AG08396 (cell line): ENCODE measurements around the gene FBXO28.

Source experiments
- DNase-seq: peaks from one replicate; pipeline ENCODE4 v3.0.0; 2012; ENCODE audit warnings: low spot score, mixed read lengths

Gene FBXO28

DNA sequence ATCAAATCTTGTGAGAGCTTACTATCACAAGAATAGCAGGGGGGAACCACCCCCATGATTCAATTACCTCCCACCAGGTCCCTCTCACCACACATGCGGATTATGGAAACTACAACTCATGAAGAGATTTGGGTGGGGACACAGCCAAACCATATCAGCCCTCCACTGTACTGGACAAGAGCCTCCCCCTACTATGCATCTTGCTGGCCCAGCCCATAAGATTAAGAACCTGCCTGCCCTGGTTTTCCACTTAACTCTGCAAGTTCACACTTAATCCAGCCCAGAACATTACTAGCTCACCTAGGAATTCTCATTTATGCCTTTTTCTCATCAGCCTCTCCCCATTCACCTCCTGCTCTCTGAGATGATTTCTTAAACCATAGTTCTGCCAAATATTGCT lies 18.0 kb upstream of the FBXO28 start:
- DNase-seq: no peak

DNA sequence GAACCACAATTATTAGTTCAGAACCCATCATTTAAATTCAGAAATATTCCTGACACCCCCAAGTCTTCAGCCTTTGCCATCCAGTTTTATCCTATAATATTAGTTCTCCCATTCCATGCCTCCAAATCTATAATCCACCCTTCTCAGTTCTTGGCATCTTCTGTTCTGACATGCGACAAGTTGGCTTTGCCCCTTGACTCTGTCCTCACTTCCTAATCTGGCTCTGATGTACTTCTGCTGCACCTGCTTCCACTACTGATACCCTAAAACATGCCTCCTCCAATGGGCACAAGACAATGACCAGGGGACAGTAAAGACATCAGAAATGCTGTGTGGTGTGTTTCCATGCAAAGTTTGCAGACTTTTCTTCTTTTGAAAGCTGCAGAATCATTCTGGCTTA lies 17.1 kb upstream of the FBXO28 start:
- DNase-seq: no peak

DNA sequence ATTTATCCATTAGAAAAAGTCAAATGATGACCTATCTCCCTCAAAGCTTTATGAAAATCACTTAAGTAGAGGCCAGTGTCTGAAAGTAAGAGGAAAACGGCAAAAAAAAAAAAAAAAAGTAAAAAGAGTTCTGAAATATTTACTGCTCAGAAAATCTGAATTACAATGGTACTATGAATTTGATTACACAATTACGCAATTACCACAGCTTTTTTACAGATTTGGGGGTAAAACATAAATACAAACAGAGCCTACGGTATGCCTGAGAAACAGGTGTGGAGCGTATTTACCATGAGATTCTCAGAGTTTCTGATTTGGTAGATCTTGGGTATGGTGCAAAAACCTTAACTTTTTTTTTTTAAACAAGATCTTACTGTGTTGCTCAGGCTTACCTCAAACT lies 15.9 kb upstream of the FBXO28 start:
- no peak for DNase-seq

DNA sequence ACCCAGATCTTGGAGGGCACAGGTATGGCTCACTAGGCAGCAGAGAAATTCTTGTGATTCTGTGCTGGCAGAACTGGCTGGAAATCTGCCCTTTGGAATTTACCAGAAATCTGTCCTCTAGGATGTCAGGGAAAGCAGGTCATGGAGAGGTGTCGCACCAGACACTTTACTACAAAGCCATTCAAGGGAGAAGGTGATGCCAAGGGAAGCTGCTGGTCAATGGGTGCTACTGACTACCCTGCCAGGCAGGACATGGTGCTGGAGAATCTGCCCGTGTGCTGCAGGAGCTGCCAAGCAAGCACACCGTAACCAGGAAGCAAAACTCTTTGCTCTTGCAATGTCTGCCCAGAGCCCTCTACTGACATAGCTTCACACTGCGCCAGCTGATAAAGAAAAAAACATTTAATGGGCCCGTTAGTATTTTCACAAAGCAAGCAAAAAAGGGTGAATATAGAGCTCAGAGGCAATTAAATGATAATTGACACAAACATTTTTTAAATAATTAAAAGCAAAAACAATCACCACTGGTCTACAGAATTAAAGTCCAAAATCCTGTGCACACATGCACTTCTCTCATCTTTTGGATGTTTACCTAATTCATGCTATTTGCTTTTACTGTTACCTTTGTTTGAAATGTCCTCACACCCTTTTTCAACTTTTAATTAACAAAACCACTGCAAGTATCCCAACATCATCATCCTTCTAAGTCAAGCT lies 7.2 kb upstream of the FBXO28 start:
- peak; percentile 71 for DNase-seq

DNA sequence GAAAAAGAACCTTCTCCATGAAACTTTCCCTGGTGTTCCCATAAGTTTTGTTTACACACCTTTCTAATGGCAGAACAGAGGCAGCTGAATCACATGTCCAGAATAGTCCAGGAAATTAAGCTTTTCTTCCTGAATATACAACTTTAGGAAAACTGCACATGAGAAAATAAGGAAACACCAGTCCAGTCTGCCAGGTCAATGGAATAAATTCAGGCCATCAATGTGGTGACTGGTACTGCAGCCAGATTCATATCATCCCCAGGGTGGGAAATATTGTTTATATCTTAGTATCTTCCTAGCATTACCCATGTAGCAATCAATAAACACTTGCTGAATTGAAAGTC lies 6.7 kb upstream of the FBXO28 start:
- no peak for DNase-seq

DNA sequence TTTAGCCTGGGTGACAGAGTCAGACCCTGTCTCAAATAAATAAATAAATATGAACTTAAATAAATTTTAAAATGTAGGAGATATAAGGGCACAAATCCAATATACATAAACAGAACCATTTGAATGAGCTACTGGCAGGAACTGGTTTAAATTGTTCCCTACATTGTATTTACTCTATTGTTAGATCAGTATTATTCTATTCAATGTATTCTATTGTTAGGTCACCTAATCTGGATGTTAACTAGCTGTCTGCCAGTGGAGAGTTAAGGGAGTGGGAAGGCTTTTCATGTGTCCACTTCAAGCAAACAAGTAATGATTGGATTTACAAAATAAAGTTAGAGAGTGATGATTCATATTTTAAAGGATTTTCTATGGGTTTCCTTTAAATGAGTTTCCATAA lies 4.9 kb upstream of the FBXO28 start:
- DNase-seq: no peak

DNA sequence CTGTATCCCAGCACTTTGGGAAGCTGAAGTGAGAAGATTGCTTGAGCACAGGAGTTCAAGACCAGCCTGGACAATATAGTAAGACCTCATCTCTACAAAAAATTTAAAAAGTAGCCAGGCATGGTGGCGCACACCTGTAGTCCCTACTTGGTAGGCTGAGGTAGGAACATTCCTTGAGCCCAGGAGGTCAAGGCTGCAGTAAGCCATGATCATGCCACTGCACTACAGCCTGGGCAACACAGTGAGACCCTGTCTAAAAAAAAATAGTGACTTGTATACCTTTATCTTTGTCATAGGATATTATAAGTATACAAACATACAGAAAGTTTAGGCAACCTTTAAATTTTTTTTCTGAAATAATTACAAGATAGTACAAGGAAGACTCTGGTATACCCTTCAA lies 3.9 kb upstream of the FBXO28 start:
- no peak for DNase-seq

DNA sequence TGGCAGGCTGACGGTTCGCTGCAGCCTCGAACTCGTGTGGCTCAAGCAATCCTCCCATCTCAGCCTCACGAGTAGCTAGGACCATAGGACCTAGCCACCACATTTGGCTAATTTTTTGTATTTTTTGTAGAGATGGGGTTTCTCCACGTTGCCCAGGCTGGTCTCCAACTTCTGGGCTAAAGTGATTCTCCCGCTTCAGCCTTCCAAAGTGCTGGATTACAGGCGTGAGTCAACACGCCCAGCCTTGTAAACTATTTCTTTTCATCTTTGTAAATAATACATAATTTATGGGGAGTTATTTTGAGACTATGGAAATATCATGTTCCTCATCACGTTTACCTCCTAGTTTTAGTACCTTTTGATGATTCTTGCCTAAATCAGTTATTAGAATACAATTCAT lies 906 bp upstream of the FBXO28 start:
- no peak for DNase-seq

DNA sequence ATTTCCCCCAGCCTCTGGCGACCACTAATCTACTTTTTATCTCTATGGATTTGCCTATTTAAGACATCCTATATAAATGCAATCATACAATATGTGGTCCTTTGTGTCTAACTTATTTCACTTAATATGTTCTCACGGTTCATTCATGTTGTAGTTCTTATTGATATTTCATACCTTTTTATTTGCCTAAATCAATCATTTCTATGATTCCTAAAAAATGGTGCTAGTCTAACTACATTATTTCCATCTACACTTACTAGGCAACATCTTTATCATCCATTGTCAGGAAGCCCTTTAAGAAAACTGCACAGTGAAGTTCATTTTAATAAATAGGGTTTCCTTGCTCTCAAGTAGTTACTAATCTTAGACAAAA lies 380 bp upstream of the FBXO28 start:
- DNase-seq: no peak

DNA sequence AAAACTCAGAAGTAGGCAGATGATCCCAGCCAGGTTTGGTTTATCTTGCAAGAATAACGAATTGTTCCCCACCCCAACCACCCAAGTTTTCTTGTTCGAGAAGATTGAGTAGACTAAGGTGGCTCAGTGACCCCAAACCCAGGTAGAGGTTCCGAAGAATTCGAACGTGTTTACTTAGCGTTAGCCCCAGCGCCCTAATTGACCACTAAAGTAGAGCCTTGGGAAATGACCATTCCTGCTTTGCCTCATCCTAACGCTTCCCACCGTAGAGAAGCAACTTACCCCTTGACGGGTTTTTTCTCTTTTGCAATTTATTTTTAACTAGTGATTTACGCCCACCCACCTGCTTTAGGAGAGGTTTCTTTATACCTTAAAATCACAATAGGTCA lies 870 bp downstream of the FBXO28 start:
- no peak for DNase-seq

DNA sequence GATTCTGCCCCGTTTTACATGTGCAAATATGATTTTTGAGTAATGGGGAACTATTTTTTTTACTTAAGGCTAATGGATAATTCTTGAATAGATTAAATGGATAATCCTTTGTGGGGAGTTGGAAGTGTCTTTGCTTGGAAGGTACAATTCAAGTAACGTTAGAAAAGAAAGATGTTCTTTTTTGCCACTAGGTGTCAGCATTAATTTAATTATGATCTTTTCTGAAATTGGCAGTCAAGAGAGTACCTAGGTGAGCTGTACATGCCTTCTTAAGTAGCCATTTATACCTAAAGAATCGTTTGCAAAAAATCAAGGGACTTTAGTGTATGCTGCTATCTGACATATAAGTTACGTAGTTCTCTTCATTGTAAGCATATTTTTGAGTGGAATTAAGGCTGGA lies 2.2 kb downstream of the FBXO28 start:
- DNase-seq: peak; percentile 39

DNA sequence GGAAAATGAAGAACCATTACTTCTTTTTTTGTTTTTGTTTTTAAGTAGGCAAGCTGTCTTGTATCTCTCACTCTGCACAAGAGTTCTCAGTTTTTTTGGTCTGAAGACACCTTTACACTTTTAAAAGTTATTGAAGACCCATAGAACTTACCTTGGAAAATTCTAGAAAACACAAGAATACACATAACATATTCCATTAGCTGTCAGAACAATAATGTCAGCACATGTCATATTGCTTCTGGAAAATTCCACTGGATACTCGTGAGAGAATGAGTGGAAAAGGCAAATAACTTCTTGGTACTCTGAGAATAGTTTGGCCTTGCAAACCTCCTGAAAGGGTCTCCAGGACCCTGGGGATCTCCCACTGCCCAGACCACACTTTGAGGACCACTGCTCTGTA lies 4.8 kb downstream of the FBXO28 start:
- DNase-seq: no peak

DNA sequence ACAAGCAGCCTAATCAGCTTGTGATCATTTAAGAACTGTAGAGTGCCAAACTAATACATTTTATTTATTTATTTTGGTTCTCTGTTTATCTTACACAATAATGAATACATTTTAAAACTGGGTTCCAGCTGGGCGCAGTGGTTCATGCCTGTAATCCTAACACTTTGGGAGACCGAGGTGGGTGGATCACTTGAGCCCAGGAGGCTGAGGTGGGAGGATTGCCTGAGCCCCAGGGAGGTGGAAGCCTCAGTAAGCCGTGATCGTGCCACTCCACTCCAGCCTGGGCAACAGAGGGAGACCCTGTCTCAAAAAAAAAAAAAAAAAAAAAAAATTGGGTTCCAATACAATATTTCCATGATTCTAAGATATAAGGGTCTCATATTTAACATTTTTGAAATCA lies 9.2 kb downstream of the FBXO28 start:
- DNase-seq: no peak

DNA sequence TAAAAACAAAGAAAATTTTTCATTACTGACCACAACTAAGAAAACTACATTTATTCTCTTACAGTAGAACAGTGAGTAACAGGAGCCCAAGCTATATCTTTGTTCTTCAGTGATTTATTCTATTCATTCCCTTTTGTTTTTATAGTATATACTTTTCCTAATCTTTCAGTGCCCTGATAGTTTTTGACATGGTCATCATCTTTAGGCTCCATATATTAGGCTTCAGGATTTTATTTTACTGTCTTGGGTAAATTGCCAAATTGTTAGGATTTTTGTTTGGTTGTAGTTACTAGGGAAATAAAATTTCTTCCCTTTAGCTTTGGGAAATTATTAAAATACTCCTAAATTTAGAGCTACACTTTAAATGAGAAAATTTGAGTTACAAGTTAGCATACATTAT lies 10.3 kb downstream of the FBXO28 start:
- DNase-seq: no peak

DNA sequence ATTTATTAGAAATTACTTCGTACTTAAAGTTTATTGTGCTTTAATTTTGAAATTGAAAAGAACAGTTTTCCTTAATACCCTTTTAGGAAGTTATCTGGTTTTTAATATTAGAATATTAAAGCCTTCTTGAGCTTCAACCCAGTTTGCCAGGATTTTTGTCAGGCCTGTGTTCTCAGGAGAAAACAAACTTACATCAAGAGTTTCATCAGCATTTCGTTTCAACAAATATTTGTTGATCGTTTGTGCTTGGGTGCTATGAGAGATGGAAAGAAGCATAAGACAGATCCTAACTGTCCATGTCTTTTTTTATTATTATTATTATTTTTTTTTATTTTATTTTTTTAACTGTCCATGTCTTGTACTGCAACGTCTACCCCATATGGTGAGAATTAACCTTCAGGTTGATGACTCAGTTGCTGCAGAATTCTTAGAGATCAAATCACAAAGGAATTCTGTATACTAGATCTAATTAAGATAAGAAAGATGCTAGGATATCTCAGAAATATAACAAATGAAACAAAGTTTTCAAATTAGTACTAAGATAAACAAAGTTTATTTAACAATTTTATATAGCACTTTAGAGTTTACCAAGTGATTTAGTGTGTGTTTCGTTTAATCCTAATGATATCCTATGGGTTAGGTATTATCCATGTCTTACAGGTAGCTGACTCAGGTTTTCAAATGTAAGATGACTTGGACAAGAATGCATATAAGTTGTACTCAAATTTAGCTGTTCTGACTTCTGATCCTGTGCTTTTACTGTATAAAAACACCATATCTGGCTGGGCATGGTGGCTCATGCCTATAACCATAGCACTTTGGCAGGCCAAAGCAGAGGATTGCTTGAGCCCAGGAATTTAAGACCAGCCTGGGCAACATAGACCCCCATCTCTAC lies 14.3 kb downstream of the FBXO28 start:
- DNase-seq: no peak

DNA sequence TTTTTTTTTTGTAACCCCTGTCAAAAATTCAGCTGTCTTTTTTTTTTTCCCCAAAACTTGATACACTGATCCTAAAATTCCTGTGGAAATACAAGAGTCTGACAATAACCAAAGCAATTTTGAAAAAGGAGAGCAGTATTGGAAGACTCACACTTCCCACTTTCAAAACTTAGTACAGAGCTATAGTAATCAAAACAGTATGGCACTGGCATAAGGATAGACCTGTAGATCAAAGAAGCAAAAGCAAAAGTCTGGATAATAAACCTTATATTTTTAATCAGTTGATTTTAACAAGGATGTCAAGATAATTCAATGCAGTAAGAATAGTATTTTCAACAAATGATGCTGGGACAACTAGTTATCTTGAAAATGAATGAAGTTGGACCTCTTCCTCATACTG lies 17.3 kb downstream of the FBXO28 start:
- no peak for DNase-seq

DNA sequence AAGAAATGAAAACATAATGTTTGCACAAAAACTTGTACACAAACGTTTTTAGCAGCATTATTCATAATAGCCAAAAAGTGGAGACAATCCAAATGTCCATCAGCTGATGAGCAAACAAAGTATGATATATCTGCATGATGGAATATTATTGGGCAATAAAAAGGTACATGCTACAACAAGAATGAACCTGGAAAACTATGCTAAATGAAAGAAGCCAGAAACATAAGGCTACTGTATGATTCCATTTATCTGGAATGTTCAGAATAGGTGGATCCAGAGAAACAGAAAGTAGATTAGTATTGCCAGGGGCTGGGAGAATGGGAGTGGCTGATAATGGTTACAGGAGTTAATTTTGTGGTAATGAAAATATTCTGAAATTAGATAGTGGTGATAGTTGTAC lies 19.0 kb downstream of the FBXO28 start:
- DNase-seq: no peak

DNA sequence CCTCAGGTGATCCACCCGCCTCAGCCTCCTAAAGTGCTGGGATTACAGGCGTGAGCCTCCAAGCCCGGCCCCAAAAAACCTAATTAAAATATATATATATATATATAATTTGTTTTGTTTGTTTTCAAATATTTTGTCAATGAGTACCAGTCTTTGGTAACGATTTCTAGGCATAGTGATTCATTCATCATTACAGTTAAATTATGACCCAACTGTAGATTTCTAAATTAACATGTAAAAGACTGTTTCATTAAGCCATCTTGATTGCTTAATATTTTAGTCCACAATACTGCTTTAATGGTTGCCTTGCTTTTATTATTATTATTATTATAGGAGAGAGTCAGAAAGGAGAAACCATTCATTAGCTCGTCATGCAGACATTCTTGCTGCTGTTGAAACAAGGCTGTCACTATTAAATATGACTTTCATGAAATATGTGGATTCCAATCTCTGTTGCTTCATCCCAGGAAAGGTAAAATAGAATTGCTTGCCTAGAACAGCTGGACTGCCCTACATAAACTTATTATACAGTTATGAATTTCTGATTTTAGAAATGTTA lies 19.9 kb downstream of the FBXO28 start:
- DNase-seq: no peak

DNA sequence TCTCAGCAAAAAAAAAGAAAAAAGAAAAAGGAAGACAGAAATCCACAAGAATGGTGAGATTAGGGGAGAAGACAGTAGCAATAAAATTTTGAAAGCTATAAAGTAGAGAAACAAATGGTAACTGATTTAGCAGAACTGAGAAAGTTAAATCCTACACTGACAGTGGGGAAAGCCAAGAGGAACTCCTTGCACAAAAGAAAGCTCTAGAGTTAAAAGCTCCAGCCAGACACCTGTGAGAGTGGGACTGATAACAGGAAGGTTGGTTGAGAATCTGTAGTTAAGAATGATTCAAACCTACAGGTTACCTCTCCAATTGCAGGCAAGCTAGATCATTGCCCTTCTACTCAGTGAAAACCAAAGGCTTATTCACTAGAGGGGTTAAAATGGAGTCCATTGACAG lies 23.6 kb downstream of the FBXO28 start:
- DNase-seq: no peak

DNA sequence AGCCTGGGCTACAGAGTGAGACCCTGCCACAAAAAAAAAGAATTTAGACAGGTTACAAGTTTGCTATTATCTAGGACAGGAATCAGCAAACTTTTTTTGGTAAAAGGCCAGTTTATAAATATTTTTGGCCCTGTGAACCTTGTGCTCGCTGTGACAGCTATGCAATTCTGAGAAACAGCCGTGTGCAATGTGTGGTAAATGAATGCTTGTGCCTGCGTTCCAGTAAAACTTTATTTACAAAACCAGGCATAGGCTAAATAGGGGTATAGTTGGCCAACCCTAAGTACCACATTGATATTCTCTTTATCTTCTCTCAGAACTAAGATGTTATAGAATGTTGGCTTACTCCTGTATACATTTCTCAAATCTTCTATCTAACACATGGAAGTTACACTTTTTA lies 24.3 kb downstream of the FBXO28 start:
- no peak for DNase-seq

DNA sequence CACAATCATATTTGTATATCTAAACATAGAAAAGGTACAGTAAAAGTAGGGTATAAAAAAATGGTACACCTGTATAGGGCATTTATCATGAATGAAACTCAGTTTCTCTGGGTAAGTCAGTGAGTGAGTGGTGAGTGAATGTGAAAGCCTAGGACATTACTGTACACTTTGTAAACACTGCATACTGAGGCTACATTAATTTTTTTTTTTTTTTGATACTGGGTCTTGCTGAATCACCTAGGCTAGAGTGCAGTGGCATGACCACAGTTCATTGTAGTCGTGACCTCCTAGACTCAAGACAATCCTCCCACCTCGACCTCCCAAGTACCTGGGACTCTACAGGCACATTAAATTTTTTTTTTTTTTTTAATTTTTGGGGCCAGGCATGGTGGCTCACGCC lies 27.8 kb downstream of the FBXO28 start:
- no peak for DNase-seq

DNA sequence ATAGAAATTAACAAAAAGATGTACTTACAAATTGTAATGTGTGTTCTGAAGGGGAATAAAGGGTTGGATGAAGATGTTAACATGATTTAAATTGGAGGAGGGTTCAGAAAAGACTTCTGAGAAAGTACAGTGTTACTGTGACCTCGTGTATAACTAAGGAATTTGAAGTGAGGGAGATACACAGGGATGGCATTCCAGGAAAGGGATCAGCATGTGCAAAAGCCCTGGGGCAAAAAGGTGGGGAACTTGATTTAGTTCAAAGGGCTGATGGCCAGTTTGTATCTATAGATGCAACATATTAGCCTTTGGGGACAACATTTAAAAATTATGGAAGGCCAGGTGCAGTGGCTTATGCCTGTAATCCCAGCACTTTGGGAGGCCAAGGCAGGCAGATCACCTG lies 35.8 kb downstream of the FBXO28 start:
- DNase-seq: no peak

DNA sequence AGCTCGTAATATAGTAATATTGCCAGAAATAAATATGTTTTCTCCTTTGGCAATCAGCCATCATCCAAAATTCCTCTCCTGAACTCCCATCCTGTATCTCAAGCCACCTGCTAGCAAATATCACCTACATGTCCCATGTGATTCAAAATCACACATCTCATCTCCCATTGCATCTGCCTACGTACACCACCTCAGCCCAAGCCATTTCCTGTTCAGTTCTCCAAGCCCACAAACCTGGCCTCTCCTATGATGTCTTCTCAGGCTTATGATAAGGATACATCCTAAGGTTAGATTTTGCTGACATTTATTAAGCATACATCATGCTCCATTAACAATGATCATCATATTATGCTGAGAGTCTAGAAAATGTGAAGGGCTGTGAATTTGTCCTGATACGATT lies 37.2 kb downstream of the FBXO28 start:
- no peak for DNase-seq

DNA sequence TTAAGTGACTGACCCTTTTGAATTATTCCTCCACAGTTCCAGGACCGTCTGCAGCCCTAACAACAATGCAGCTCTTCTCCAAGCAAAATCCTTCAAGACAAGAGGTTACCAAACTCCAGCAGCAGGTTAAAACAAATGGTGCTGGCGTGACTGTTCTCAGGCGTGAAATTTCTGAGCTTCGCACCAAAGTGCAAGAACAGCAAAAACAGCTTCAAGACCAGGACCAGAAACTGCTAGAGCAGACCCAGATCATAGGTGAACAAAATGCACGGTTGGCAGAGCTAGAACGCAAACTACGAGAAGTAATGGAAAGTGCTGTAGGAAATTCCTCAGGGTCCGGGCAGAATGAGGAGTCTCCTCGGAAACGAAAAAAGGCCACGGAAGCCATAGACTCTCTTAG lies 43.4 kb downstream of the FBXO28 start:
- no peak for DNase-seq
